Lung microvascular endothelial cell (primary cell): ENCODE measurements around the gene NR2F2. TPM values are rescaled to one million over a fixed set of nuclear protein-coding genes. Genes with fewer than 3 reads are reported as not detected.

Source experiments
- DNase-seq, 2 donors: peaks; one replicate each; pipeline versions ENCODE4 v3.0.0 to v3.0.0-alpha.2; 2010; ENCODE audit warnings: low read depth in 2 of 2
- total RNA-seq: library from RNA; depleted of rRNA; stranded (reverse); fragments of >200 nt; gene quantifications from 2 replicates; pipeline ENCODE4 v1.2.1, GENCODE V29; 2014

NR2F2 gene
- total RNA-seq, 1 donor from 2014 or later, result 25.0 TPM

- DNase-seq, result peak; percentile 30 to 62
These were observed 22.3 kb downstream of the NR2F2 start for GRCh38 chr15:96352604-96353405.

GRCh38 chr15:96353416-96353929, 23.0 kb downstream of the NR2F2 start:
- DNase-seq, result no peak

GRCh38 chr15:96353930-96354730, 23.6 kb downstream of the NR2F2 start:
- peak; percentile 82 to 86 for DNase-seq

- peak; percentile 80 to 84 for DNase-seq
These were observed 24.4 kb downstream of the NR2F2 start for GRCh38 chr15:96354731-96355567.

DNA sequence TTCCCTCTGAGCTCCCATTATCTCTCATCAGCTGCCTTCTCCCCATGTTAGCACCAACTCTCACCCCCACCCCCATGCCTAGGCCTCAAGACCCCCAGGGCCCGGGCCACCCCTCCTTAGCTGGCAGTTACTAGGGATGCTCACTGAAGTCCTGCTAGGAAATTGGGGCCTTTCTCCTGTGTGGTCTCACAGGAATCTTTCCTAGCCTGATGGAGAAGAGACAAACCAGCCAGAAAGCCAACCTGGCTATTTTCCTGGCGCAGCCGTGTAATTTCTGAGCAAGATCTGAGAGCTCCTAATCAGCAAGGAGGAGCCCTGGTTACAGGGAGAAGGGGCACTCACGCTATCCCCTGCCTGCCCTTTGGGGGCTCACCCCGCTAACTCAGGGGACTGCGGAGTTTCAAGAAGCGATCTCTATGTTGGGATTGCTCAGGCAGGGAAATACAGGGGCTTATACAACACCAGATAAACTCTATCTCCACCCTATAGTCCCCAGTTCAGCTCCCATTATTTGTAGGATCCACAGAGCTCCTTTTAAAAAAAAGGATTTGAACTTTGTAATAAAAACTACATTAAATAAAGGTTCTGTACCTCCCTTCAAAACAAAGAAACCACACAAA, 25.2 kb downstream of the NR2F2 start:
- DNase-seq, result no peak

GRCh38 chr15:96356494-96357455, 26.3 kb downstream of the NR2F2 start:
- DNase-seq, result peak; percentile 89 to 95

DNA sequence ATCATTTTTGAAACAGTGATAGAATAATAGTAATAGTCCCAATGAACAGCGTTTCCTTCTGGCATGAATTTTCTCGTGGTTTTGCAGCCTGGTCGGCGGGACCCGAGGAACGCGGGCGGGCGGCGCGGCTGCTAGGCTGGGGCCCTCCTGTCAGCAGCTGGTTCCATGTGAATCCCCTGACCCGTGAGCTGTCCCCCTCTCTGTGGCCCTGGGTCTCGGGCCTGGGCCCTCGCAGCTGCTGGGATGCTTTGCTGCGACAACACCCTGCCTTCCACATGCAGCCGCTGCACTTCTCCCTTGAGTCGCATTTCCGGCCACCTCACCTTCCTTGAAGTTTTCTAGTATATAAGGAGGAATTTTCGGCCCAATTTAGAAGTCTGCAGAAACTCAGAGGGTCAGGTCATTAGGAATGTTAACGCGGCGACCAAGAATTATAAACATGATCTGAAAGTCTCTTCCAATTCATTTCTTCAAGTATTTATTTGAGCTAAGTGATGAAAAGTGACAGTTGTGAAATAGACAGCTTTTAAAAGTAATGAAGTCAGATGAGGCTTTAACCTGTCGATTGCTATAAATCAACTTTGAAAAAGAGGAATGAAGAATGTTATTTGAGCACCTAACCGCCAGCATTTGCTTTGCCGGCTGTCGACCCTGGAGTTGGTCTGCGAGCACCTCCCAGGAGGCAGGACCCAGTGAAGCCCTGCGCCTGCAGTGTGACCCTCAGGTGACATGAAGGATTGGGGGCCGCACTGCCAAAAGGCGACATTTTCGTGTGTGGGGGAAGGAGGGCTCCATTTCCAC, 27.7 kb downstream of the NR2F2 start:
- no peak for DNase-seq

DNA sequence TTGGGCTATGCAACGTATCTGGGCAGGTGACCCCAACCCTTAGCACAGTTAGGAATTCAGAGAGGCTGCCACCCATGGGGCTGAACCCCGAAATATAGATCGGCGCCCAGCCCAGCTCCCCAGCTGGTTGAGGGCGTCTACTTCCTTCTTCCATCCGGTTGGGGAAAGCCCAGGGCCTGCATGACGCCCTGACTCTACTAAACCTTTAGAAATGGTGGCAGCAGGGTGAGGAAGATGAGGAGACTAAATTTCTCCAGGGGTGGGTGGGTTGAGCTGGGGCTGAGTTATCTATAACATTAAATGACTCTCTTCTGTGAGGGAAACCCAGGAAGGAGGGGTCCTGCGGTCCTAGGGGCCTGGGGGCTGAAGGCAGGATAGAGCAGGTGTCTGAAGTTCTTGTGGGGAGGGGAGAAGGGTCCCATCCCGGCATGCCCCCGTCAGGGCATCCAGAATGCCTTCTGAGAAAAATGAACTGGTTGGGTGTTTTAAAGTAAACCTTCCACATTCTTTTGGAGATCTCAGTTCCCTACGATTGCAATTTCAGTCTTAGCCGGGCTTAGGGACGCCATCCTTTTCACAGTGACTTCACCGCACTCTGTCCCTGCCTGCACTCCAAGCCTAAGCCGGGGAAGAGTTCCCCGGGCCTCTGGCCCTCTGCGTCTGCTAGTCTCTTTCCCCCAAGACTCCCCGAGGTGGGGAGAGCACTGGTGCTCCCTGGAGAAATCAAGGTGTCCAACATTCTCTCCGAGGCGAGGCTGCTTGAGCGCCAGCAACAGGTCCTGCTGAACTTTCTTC, 28.5 kb downstream of the NR2F2 start:
- no peak for DNase-seq

- peak; percentile 39 to 62 for DNase-seq
These were observed 29.4 kb downstream of the NR2F2 start for GRCh38 chr15:96359616-96360521.

DNA sequence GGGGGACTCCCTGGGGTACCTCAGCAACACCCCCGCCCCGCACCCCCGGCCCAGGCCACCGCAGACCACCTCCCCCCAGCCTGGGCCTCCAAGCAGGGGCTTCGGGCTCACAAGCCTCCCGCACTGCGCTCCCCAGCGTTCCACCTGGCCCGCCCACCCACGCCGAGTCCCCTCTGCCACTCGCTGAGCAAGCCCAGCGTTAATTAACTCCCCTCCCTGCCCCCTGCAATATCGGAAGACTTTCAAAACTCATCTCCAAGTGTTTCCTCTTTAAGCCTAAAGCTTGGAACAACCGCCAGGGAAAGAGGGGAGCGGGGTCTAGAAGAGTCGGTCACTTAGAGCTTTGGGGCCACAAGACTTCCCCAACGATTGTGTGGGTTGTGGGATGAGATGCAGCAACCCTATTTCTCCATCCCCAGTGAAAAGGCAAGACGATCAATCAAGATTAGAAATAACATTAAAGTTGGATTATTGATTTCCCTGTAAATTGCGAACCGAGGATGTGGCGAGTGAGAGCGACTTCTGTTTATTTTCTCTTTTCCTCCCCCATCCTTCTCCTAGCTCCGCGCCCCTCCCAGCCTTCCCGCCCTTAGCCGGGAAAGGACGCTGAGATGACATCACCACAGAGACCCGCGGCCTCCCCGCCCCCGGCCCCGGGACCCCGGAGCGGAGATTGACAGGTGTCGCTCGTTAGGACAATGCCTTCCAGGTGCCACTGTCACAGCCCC, 30.2 kb downstream of the NR2F2 start:
- DNase-seq, result no peak

DNA sequence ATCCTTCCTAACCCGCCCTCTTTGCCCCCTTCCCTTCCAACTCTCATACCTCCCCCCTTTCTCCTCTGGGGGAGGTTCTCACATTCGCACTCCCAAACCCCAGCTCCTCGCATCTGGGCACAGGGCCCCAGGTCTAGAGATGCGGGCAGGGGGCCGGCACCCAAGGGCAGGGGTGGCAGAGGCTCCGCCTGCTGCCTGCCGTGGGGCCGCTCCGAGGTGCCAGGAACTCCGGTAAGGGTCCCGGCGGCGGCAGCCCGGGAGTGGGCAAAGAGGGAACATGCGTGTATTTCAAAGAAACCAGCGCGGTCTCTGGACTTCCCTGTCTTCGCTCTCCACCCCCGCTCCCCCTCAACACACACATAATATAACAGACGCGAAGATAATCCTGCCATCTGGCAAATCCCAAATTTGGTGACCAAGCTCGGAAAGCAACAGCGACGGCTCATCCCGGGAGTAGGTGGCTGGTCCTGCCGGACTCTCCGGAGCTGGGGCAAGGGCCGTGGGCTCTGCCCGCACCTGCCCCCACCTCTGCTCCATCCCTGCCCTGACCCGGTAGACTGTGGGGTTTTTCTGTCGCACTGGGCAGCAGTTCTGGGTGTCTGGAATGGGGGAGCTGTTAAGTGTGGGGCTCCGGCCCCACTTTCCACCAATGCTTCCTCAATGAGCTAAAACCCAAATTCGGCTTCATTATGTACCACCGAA, 31.0 kb downstream of the NR2F2 start:
- no peak for DNase-seq

DNA sequence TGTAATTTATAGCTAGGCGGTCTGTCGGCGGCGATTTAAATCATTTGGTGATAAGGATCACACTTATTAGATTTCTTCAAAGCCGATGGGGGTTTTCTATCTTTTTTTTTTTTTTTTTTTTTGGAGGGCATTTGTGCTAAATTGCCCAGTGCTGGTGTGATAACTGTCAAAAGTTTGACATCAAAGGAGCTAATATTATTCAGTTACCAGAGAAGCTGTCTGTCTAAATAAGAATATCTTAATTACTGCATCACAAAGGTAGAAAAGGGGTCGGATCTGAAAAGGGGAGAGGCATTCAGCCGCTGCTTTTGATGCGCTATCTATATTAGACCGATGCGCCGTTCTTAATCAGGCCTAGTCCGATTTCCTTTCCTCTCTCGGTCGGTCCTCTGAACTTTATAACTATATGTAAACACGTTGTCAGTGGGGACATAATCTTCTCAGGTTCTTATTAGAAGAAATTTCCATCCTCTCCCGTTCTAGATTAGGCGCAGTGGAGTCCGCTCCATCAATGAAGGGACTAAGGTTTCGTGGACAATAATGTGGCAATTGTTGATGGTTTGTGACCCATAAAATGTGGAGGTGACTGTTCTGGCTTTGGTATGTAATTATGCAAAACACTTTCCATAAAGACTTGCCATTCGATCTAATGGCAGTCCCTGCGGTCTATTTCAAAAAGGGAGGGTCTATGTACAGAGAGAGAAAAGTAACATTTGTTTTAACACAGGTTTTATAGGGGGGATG, 31.7 kb downstream of the NR2F2 start:
- DNase-seq, result no peak

DNA sequence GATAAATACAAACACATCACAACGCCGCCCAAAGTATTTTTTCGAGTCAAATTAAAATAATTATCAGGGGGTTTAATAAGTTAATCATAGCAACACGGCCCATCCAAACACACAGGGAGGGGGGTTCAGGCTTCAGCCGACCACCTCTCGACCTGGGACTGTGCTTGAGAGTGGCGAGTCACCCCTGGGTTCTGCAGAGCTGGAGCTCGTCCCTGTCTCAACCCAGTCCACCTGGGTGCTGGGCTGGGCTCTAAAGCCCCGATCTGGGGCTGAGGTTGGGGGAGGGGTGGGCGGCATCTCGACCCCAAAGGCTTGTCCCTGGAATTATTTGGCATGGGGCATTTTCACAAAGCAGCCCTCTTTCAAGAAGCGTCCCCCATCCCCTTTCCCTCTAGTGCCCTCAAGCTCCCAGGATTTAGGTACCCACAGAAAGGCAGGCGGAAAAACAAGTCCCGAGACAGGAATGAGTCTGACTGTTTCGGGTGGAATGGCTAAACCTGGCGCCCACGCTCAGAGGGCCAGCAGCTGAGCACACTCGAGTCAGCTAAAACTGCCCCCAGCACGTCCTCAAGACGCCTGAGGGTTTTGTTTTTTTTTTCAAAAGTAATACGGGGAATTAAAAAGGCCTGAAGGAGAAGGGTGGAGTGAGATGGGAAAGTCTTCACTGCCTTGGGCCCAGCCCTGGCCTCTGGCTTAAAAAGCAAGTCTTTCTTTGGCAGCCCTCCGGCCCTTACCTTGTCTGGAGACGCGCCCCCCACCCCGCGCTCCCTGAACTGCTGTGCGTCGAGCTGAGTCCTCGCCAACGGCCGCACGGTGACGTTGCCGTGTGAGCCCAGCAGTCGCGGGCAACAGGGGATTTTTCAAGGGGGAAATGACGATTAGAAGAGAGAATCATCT, 32.5 kb downstream of the NR2F2 start:
- DNase-seq, result no peak

- no peak for DNase-seq
These were observed 33.2 kb downstream of the NR2F2 start for GRCh38 chr15:96363707-96364106.
